Spinal cord (tissue), 4 donors: ENCODE data around the gene ZNF385B. TPM values are rescaled to one million over a fixed set of nuclear protein-coding genes. Genes with fewer than 3 reads are reported as not detected.

ENCODE experiments used
- polyA plus RNA-seq, 2 donors: library from polyadenylated mRNA; unstranded; fragments of 120-200 nt; gene quantifications; one replicate each; pipeline ENCODE4 v1.2.1, GENCODE V29; 2013; ENCODE audit not compliant: insufficient read length in 2 of 2
- small RNA-seq: library from RNA; depleted of rRNA; stranded (forward); fragments of <200 nt; gene quantifications from one replicate; pipeline ENCODE3, GENCODE V24; 2014; ENCODE audit warnings: low replicate concordance
- total RNA-seq, 2 donors: library from RNA; depleted of rRNA in 1 of 2; stranded (reverse); fragments of 120-200 nt in 1 of 2; fragments of >200 nt in 1 of 2; gene quantifications; one replicate each; pipeline versions ENCODE4 v1.2.3 to v1.2.4, GENCODE V29; 2013 to 2014

Gene ZNF385B
- total and polyA plus RNA-seq, 4 donors = 4.4 to 8.6 (median 5.4) TPM

Small RNAs within 50 kb of the gene (small RNA-seq; reads per million reads assigned to genes)
- gene MIR1258 = not detected

Other genes with a start within 250 kb of the ZNF385B start
- gene CWC22, start 145.7 kb upstream of the ZNF385B start, total RNA-seq = 10 to 100 TPM; 21.5 to 27.2 TPM
- 10 to 100 TPM; 17.1 to 20.7 TPM for gene CWC22, start 145.7 kb upstream of the ZNF385B start, polyA plus RNA-seq